GM12878 (cell line): ENCODE measurements around the gene ESYT2. TPM values are rescaled to one million over a fixed set of nuclear protein-coding genes. Genes with fewer than 3 reads are reported as not detected.

Experiments used
- ATAC-seq: fragments of 200-7000 bp; cut with Tn5 transposase; 3 replicates; pipeline ENCODE4 v1.9.1; 2020; ENCODE audit warnings: mild to moderate bottlenecking, moderate library complexity
- BruUV-seq: library from RNA; stranded (reverse); fragments of 400-500 nt; replicated peaks from 2 replicates; lab custom pipeline; 2021; lab: Mats Ljungman, UMichigan
- CTCF ChIA-PET: fragments of 300-600 bp; sonication (Branson Sonifier 250); formaldehyde crosslinking; extraction: SDS; loops from one replicate; lab custom pipeline; 2021; ENCODE audit warnings: inconsistent platforms; lab: Yijun Ruan, JAX
- POLR2A ChIA-PET: fragments of 350-600 bp; formaldehyde crosslinking; extraction: SDS; loops from one replicate; lab custom pipeline; 2021; ENCODE audit warnings: inconsistent platforms; lab: Charles Lee
- RAD21 ChIA-PET: fragments of 300-600 bp; sonication (Branson Sonifier 250); formaldehyde crosslinking; loops from one replicate; lab custom pipeline; 2023; ENCODE audit warnings: antibody characterized with exemption; ENCODE audit not compliant: unreplicated experiment; lab: Charles Lee
- SMC1A ChIA-PET: fragments of 300-600 bp; sonication (Branson Sonifier 250); formaldehyde crosslinking; loops from one replicate; lab custom pipeline; 2023; ENCODE audit not compliant: unreplicated experiment, uncharacterized antibody; lab: Charles Lee
- DNase-seq: peaks from one replicate; pipeline ENCODE4 v3.0.0-alpha.2; 2011; ENCODE audit warnings: low read depth, low spot score
- FAIRE-seq: peaks from 3 replicates; lab custom pipeline; 2011; peaks lifted over from hg19 to GRCh38; lab: Jason Lieb, UNC
- H2AFZ ChIP-seq: 2 replicates; pipeline ENCODE4 v1.6.0; 2011; ENCODE audit warnings: low read depth, low read length, control low read depth; ENCODE audit not compliant: control insufficient read depth
- H3K27ac ChIP-seq: 2 replicates; pipeline ENCODE4 v1.5.1; 2011; ENCODE audit warnings: control low read depth; ENCODE audit not compliant: control insufficient read depth, insufficient read depth
- H3K27me3 ChIP-seq, 2 experiments: replicated peaks in 1 of 2; 2 replicates each; pipeline versions ENCODE4 v1.6.0 to v1.6.1; 2011; ENCODE audit warnings: low read length in 1 of 2; ENCODE audit not compliant: control insufficient read depth in 2 of 2, insufficient read depth in 2 of 2
- H3K36me3 ChIP-seq, 2 experiments: 2 replicates each; pipeline ENCODE4 v1.5.1; 2011; ENCODE audit warnings: low read length in 1 of 2; ENCODE audit not compliant: control insufficient read depth in 2 of 2, insufficient read depth in 2 of 2
- H3K4me1 ChIP-seq: 2 replicates; pipeline ENCODE4 v1.6.1; 2011; ENCODE audit warnings: mild to moderate bottlenecking, low read length, moderate library complexity, mixed read lengths; ENCODE audit not compliant: control insufficient read depth, insufficient read depth
- H3K4me2 ChIP-seq: 2 replicates; pipeline ENCODE4 v1.6.0; 2011; ENCODE audit warnings: control low read depth; ENCODE audit not compliant: control insufficient read depth, insufficient read depth
- H3K4me3 ChIP-seq: fragments of 200-600 bp; sonication (generic); 2 replicates; pipeline ENCODE4 v1.5.1; 2016
- H3K79me2 ChIP-seq: 2 replicates; pipeline ENCODE4 v1.6.0; 2011; ENCODE audit warnings: low read length; ENCODE audit not compliant: control insufficient read depth, insufficient read depth
- H3K9ac ChIP-seq: 2 replicates; pipeline ENCODE4 v1.8.0; 2011; ENCODE audit warnings: low read length, control low read depth, mixed read lengths; ENCODE audit not compliant: control insufficient read depth, insufficient read depth
- H3K9me3 ChIP-seq: replicated peaks from 3 replicates; pipeline ENCODE4 v1.5.1; 2011; ENCODE audit warnings: mild to moderate bottlenecking, low read length; ENCODE audit not compliant: control insufficient read depth, insufficient read depth
- H4K20me1 ChIP-seq: 2 replicates; pipeline ENCODE4 v1.6.0; 2011; ENCODE audit not compliant: control insufficient read depth, insufficient read depth
- ASH2L ChIP-seq: fragments of 300-600, 200-600 bp; sonication (generic); IDR thresholded peaks from 2 replicates; pipeline ENCODE4 v1.6.1; 2017; ENCODE audit warnings: low read depth, mild to moderate bottlenecking, borderline replicate concordance
- BCL11A ChIP-seq: IDR thresholded peaks from 2 replicates; pipeline ENCODE4 v1.6.1; 2011; ENCODE audit warnings: low read depth, low read length
- HDAC2 ChIP-seq: fragments of 200-600 bp; sonication (generic); IDR thresholded peaks from 2 replicates; pipeline ENCODE4 v1.6.1; 2017
- HDGF ChIP-seq: fragments of 450-650 bp; IDR thresholded peaks from 2 replicates; pipeline ENCODE4 v1.6.1; 2016; ENCODE audit warnings: antibody characterized with exemption
- JUNB ChIP-seq: IDR thresholded peaks from 2 replicates; pipeline ENCODE4 v1.6.1; 2016; ENCODE audit warnings: antibody characterized with exemption, mild to moderate bottlenecking
- LARP7 ChIP-seq: fragments of 450-650 bp; IDR thresholded peaks from 2 replicates; pipeline ENCODE4 v1.6.1; 2017; ENCODE audit warnings: mild to moderate bottlenecking
- PAX5 ChIP-seq: IDR thresholded peaks from 2 replicates; pipeline ENCODE4 v1.6.1; 2011; ENCODE audit warnings: low read depth, low read length, borderline replicate concordance
- PML ChIP-seq: IDR thresholded peaks from 2 replicates; pipeline ENCODE4 v1.6.1; 2012; ENCODE audit warnings: low read length, inconsistent platforms
- RBBP5 ChIP-seq: fragments of 200-600 bp; sonication (generic); conservative IDR thresholded peaks from 2 replicates; pipeline ENCODE4 v1.6.1; 2016
- SMAD1 ChIP-seq: fragments of 450-650 bp; IDR thresholded peaks from 2 replicates; pipeline ENCODE4 v1.6.1; 2018; ENCODE audit warnings: mild to moderate bottlenecking, low read depth; ENCODE audit not compliant: partially characterized antibody
- SUPT20H ChIP-seq: IDR thresholded peaks from 2 replicates; pipeline ENCODE4 v1.6.1; 2011; ENCODE audit warnings: low read depth, mild to moderate bottlenecking, low read length, moderate library complexity, borderline replicate concordance; ENCODE audit not compliant: control insufficient read depth
- ZNF217 ChIP-seq: fragments of 450-650 bp; IDR thresholded peaks from 2 replicates; pipeline ENCODE4 v1.6.1; 2017; ENCODE audit warnings: antibody characterized with exemption, mild to moderate bottlenecking
- ZNF24 ChIP-seq: fragments of 450-650 bp; IDR thresholded peaks from 2 replicates; pipeline ENCODE4 v1.6.1; 2017; ENCODE audit warnings: antibody characterized with exemption, mild to moderate bottlenecking
- ZNF622 ChIP-seq: fragments of 450-650 bp; IDR thresholded peaks from 2 replicates; pipeline ENCODE4 v1.6.1; 2017; ENCODE audit warnings: mild to moderate bottlenecking, inconsistent platforms
- ZSCAN29 ChIP-seq: fragments of 450-650 bp; IDR thresholded peaks from 2 replicates; pipeline ENCODE4 v1.6.1; 2017; ENCODE audit warnings: mild to moderate bottlenecking, moderate library complexity
- ZZZ3 ChIP-seq: IDR thresholded peaks from 2 replicates; pipeline ENCODE4 v1.6.1; 2011; ENCODE audit warnings: low read depth; ENCODE audit not compliant: control insufficient read depth, insufficient read length
- WGBS: methylation state at CpG from one replicate; pipeline ENCODE4 v1.1.6; 2016; ENCODE audit warnings: low lambda C conversion rate; ENCODE audit not compliant: insufficient replicate concordance, insufficient coverage; ENCODE audit errors: missing lambda C conversion rate; 5-methylcytosine and 5-hydroxymethylcytosine counted together
- in situ Hi-C: fragments of 300-500 bp; cut with MboI; formaldehyde crosslinking; loops from 9 replicates; pipeline ENCODE4 v1.14.3; 2018; ENCODE audit warnings: mixed read lengths
- intact Hi-C: fragments of 100-400 bp; cut with micrococcal nuclease; formaldehyde crosslinking; loops from one replicate; pipeline ENCODE4 v1.14.2; 2022; ENCODE audit not compliant: unreplicated experiment
- polyA plus RNA-seq, 11 experiments: library from polyadenylated mRNA; depleted of rRNA in 4 of 11; unstranded in 6 of 11; stranded (reverse) in 5 of 11; fragments of >200 nt; fragmentation: Nextera tagmentation in 4 of 11; fragmentation: Illumina TruSeq in 1 of 11; extraction: Ambion mirVana in 4 of 11; extraction: Trizol in 1 of 11; gene quantifications; 1 replicate in 1 of 11; 2 replicates in 10 of 11; pipeline versions ENCODE4 v1.2.1 to v1.2.3, GENCODE V29; 2011 to 2016; ENCODE audit warnings: inconsistent platforms in 2 of 11, missing spikeins in 2 of 11, low read depth in 1 of 11
- total RNA-seq, 4 experiments: library from RNA; depleted of rRNA in 3 of 4; stranded (reverse); fragments of >200 nt in 3 of 4; fragmentation: Illumina TruSeq in 1 of 4; extraction: Trizol in 1 of 4; gene quantifications; 2 replicates each; pipeline versions ENCODE4 v1.2.1 to v1.2.3, GENCODE V29; 2013 to 2021
- TF ChIP-seq, protein P1 (sequence below): IDR thresholded peaks from 2 replicates; pipeline ENCODE4 v1.6.1; 2012; ENCODE audit warnings: low read depth, low read length, improper control_type of control experiment

Gene ESYT2
- total and polyA plus RNA-seq, 10 of the 15 experiments (the other 5 are each of a cell fraction or from before 2014, with no cell fraction given), result 1.9 to 44.6 (median 21.4) TPM

DNA sequence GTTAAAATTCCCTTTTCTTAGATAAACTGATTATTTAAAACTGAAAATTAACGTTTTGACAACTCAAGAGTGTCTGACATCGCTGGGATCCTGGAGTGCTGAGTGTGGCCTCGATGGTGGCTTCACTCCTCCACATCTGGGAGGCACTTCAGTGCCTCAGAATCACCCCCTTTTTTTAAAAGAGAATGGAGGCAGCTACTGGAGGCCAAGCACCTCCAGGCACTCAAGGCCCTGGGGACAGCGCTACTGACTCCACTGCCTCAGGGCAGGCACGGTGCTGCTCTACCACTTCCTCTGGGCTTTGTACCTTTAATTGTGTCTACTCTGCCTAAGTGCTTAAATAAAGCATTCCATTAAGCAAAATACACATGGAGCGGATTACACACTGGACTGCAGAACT lies 97.5 kb downstream of the ESYT2 start:
- POLR2A ChIA-PET, result no interaction called here
- no peak overlapping the region for H3K27ac ChIP-seq
- H3K4me1 ChIP-seq, result no peaks in the 10 kb centered on the region
- no TSS peak for BruUV-seq
- intact Hi-C loops, result no loop called here
- H3K36me3 ChIP-seq, result peaks cover 0 to 8% of the 10 kb centered on the region in 2 experiments; a peak in 2 of 4 replicates
- WGBS, result 98% methylated on average over 6 of the region's 6 CpGs
- no peak overlapping the region for H2AFZ ChIP-seq
- in situ Hi-C loops, result no loop called here
- H3K79me2 ChIP-seq, result no peaks in the 10 kb centered on the region
- CTCF ChIA-PET, result no interaction called here
- no peak for FAIRE-seq
- H3K4me2 ChIP-seq, result no peak overlapping the region
- SMC1A ChIA-PET, result no interaction called here
- RAD21 ChIA-PET, result no interaction called here
- ATAC-seq, result no peak
- no peak for DNase-seq
- H3K27me3 ChIP-seq, result no peaks in the 10 kb centered on the region
- no peaks in the 10 kb centered on the region for H4K20me1 ChIP-seq
- H3K4me3 ChIP-seq, result no peak overlapping the region
- TF ChIP-seq JUNB (no peak), ZZZ3 (no peak), ZNF24 (no peak), ASH2L (no peak), BCL11A (no peak), HDGF (no peak), ZNF622 (no peak), ZNF217 (no peak), RBBP5 (no peak), PML (no peak), LARP7 (no peak), ZSCAN29 (no peak), SUPT20H (no peak), SMAD1 (no peak), PAX5 (no peak), HDAC2 (no peak)
- TF ChIP-seq, protein P1, sequence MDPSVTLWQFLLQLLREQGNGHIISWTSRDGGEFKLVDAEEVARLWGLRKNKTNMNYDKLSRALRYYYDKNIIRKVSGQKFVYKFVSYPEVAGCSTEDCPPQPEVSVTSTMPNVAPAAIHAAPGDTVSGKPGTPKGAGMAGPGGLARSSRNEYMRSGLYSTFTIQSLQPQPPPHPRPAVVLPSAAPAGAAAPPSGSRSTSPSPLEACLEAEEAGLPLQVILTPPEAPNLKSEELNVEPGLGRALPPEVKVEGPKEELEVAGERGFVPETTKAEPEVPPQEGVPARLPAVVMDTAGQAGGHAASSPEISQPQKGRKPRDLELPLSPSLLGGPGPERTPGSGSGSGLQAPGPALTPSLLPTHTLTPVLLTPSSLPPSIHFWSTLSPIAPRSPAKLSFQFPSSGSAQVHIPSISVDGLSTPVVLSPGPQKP, result no peak
- no peak overlapping the region for H3K9ac ChIP-seq
- H3K9me3 ChIP-seq, result no peaks in the 10 kb centered on the region
